ENCODE measurements around the gene HBZ.

- TF ChIP-seq POLR2A (IDR thresholded peaks at IDR 0.05) (no peak), CTCF (IDR thresholded peaks at IDR 0.05) (peak; percentile 41 to 65 (median 51))
These were observed 34.8 kb upstream of the HBZ start for GRCh38 chr16:117379-118365.
